K562 (cell line): ENCODE data around the gene DNAJB6. TPM values are rescaled to one million over a fixed set of nuclear protein-coding genes. Genes with fewer than 3 reads are reported as not detected.

Source experiments
- CHAMP1 ChIP-seq: fragments of 450-650 bp; IDR thresholded peaks from 2 replicates; pipeline ENCODE4 v1.6.1; 2016; ENCODE audit warnings: mild to moderate bottlenecking
- E2F6 ChIP-seq, 2 experiments: IDR thresholded peaks; 2 replicates each; pipeline ENCODE4 v1.6.1; 2011; ENCODE audit warnings: borderline replicate concordance in 1 of 2, control low read depth in 1 of 2, low read depth in 1 of 2, low read length in 1 of 2, mild to moderate bottlenecking in 1 of 2, mixed read lengths in 1 of 2, moderate library complexity in 1 of 2; ENCODE audit not compliant: insufficient read depth in 1 of 2, insufficient read length in 1 of 2, poor library complexity in 1 of 2, severe bottlenecking in 1 of 2; ENCODE audit errors: extremely low read depth in 1 of 2
- JUNB ChIP-seq: fragments of 450-650 bp; formaldehyde crosslinking; conservative IDR thresholded peaks from 2 replicates; pipeline ENCODE4 v1.4.0; 2020; ENCODE audit warnings: mild to moderate bottlenecking
- SIN3A ChIP-seq, 2 experiments: fragments of 150-350 bp in 1 of 2; IDR thresholded peaks; 2 replicates each; pipeline ENCODE4 v1.6.1; 2011 to 2016; ENCODE audit warnings: borderline replicate concordance in 2 of 2, low read depth in 2 of 2, low read length in 2 of 2, mild to moderate bottlenecking in 2 of 2, moderate library complexity in 2 of 2; ENCODE audit not compliant: control insufficient read depth in 1 of 2
- TCF7 ChIP-seq: sonication (generic); IDR thresholded peaks from 2 replicates; pipeline ENCODE4 v1.6.1; 2016; ENCODE audit warnings: antibody characterized with exemption, borderline replicate concordance
- TCF7L2 ChIP-seq: fragments of 150-350 bp; IDR thresholded peaks from 2 replicates; pipeline ENCODE4 v1.6.1; 2016; ENCODE audit warnings: low read depth, mild to moderate bottlenecking, low read length, moderate library complexity
- ZNF175 ChIP-seq: fragments of 200-800 bp; sonication (Bioruptor generic); IDR thresholded peaks from 2 replicates; pipeline ENCODE4 v1.6.1; 2016; ENCODE audit warnings: low read depth, mild to moderate bottlenecking, missing genetic modification characterization, missing compliant biosample characterization
- ZNF785 ChIP-seq: fragments of 250-450 bp; sonication (Bioruptor Pico); IDR thresholded peaks from 2 replicates; pipeline ENCODE4 v1.4.0; 2020; ENCODE audit warnings: mild to moderate bottlenecking
- polyA plus RNA-seq, 8 experiments: library from polyadenylated mRNA; depleted of rRNA in 4 of 8; stranded (reverse) in 5 of 8; unstranded in 3 of 8; fragments of >200 nt; fragmentation: Nextera tagmentation in 2 of 8; fragmentation: Illumina TruSeq in 1 of 8; extraction: Ambion mirVana in 2 of 8; extraction: Trizol in 1 of 8; gene quantifications; 2 replicates each; pipeline versions ENCODE4 v1.2.1 to v1.2.3, GENCODE V29; 2011 to 2014; ENCODE audit warnings: inconsistent platforms in 1 of 8, missing spikeins in 1 of 8
- total RNA-seq, 7 experiments: library from RNA; depleted of rRNA in 6 of 7; stranded (reverse); fragments of >200 nt in 6 of 7; fragmentation: Illumina TruSeq in 2 of 7; extraction: Trizol in 2 of 7; gene quantifications; 2 replicates each; pipeline versions ENCODE4 v1.2.1 to v1.2.3, GENCODE V29; 2011 to 2021; ENCODE audit warnings: low replicate concordance in 1 of 7
- TF ChIP-seq, protein P1 (sequence below): fragments of 250-450 bp; sonication (Bioruptor Pico); IDR thresholded peaks from 2 replicates; pipeline ENCODE4 v1.5.0; 2021; ENCODE audit warnings: mild to moderate bottlenecking, moderate library complexity
- TF ChIP-seq, protein P2 (sequence below): fragments of 250-450 bp; sonication (Bioruptor Pico); IDR thresholded peaks from 2 replicates; pipeline ENCODE4 v1.5.0; 2021
- TF ChIP-seq, protein P3 (sequence below): fragments of 450-650 bp; IDR thresholded peaks from 2 replicates; pipeline ENCODE4 v1.7.1; 2018; ENCODE audit warnings: mild to moderate bottlenecking, low read depth; ENCODE audit not compliant: partially characterized antibody

Gene DNAJB6
- total and polyA plus RNA-seq, 9 of the 15 experiments (the other 6 are each of a cell fraction or from before 2014, with no cell fraction given) = 84.5 to 158 (median 135) TPM

DNA sequence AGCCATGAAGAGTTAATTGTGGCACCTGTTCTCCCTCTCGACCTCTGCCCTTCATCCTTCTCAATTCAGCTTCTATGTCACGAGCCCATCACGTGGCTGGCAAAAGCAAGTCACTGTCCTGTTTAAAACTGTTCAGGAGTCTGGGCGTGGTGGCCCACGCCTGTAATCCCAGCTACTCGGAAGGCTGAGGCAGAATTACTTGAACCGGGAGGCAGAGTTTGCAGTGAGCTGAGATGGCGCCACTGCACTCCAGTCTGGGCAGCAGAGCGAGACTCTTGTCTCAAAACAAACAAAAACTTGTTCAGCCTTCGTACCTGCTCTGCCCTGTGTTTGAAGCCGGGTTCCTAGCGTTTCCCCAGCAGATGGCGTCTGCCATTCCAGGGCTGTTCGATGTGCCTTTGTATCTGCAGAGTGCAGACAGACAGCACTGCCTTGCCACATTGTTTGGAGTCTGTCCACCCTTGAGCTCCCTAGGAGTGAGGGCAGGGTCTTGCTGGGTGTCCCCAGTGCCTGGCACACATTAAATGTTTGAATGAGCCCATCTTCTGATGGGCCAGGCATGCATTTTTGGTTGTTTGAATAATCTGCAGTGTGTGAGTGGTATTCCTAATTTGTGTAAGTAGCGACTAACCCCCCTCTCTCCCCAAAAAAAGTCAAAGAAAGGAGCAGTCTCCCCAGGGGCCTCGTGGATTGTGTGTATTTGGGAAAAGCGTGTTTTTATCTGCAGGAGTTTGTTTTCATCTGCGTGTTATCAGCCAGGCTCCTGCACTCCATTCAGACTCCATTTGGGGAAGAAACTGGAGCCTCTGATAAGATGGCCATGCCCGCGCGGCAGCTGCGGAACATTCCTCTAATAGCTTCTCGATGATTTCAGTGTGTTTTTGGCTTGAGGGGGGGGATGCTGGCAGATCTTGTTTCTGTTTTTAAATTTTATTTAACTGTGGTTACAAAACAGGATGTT lies 61.2 kb downstream of the DNAJB6 start (continued):
- TF ChIP-seq, protein P1, sequence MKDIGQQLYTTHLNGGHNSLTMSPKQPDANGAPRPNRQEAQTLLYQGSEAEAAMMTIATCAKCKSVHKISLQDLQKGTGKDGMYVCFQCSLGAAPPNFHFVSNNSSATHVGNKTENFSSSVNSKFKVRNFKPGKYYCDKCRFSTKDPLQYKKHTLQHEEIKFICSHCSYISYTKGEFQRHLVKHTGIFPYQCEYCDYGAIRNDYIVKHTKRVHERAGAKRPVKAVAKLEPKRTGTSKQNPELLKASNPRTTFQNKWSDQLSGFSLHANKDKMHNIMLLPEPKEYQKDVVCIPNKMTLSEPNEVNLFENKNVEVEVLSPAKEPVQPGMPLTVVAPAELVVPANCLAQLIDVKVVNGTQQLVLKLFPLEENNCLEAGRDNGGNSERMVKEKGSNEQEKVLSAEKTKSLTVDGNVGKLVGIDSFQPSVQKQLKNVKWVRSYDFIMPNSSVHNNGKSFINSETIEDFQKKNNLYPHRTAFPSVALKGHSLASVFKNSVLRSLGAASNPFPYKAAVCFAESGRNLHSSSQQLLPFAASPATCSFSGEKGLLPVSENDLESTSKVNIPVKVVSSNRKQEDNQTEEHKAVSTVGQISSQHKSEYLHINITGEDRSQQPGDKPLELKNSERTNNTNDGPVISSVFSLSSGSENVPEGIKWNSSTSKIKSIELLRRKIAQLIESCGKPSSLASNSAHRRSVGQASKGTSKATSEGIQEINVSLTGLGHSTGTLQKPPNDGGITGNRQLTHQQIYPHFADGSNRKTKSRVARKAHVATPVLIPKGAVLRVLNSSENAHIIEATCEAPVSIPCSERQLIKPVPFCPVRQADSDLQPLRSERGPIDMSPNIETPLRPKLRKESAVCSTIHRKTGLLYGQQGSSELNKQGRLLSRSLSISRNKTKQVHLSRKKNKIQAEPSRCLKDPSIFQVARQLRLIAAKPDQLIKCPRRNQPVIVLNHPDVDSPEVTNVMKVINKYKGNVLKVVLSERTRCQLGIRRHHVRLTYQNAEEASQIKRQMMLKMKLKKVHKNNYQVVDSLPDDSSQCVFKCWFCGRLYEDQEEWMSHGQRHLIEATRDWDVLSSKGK (CRISPR knock-in tag) = no peak
- TF ChIP-seq JUNB (no peak), ZNF785 (no peak), SIN3A (IDR thresholded peaks at IDR 0.05; ENCODE audit: borderline replicate concordance in 2 of 2, control insufficient read depth in 1 of 2, low read depth in 2 of 2, low read length in 2 of 2) (0 out of 4 replicates have a peak, but pooled peaks of 1 of the 2 experiments have one; percentile 58), TCF7L2 (no peak), CHAMP1 (0 out of 2 replicates have a peak, but pooled peaks have one; percentile 6), TCF7 (no peak; the same call in 1 of the 2 replicates), ZNF175 (CRISPR knock-in tag) (no peak; the same call in 1 of the 2 replicates), E2F6 (IDR thresholded peaks at IDR 0.05; ENCODE audit: borderline replicate concordance in 1 of 2, extremely low read depth in 1 of 2, insufficient read depth in 1 of 2, insufficient read length in 1 of 2, low read depth in 1 of 2, low read length in 1 of 2, poor library complexity in 1 of 2, severe bottlenecking in 1 of 2) (peak in 1 of 2 experiments; percentile 47)
- TF ChIP-seq, protein P2, sequence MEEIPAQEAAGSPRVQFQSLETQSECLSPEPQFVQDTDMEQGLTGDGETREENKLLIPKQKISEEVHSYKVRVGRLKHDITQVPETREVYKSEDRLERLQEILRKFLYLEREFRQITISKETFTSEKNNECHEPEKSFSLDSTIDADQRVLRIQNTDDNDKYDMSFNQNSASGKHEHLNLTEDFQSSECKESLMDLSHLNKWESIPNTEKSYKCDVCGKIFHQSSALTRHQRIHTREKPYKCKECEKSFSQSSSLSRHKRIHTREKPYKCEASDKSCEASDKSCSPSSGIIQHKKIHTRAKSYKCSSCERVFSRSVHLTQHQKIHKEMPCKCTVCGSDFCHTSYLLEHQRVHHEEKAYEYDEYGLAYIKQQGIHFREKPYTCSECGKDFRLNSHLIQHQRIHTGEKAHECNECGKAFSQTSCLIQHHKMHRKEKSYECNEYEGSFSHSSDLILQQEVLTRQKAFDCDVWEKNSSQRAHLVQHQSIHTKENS (CRISPR knock-in tag) = no peak
- TF ChIP-seq, protein P3, sequence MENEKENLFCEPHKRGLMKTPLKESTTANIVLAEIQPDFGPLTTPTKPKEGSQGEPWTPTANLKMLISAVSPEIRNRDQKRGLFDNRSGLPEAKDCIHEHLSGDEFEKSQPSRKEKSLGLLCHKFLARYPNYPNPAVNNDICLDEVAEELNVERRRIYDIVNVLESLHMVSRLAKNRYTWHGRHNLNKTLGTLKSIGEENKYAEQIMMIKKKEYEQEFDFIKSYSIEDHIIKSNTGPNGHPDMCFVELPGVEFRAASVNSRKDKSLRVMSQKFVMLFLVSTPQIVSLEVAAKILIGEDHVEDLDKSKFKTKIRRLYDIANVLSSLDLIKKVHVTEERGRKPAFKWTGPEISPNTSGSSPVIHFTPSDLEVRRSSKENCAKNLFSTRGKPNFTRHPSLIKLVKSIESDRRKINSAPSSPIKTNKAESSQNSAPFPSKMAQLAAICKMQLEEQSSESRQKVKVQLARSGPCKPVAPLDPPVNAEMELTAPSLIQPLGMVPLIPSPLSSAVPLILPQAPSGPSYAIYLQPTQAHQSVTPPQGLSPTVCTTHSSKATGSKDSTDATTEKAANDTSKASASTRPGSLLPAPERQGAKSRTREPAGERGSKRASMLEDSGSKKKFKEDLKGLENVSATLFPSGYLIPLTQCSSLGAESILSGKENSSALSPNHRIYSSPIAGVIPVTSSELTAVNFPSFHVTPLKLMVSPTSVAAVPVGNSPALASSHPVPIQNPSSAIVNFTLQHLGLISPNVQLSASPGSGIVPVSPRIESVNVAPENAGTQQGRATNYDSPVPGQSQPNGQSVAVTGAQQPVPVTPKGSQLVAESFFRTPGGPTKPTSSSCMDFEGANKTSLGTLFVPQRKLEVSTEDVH = no peak
